GM12801 (cell line): Measurements from ENCODE around the gene HYCC2.

Source experiments
- TF ChIP-seq, protein P1 (sequence below): IDR thresholded peaks from one replicate; pipeline ENCODE4 v1.5.1; 2011; ENCODE audit warnings: control low read depth; ENCODE audit not compliant: insufficient read length; ENCODE audit errors: extremely low read depth

HYCC2 gene

GRCh38 chr2:201040867-201041628, 30.4 kb downstream of the HYCC2 start:
- TF ChIP-seq, protein P1, sequence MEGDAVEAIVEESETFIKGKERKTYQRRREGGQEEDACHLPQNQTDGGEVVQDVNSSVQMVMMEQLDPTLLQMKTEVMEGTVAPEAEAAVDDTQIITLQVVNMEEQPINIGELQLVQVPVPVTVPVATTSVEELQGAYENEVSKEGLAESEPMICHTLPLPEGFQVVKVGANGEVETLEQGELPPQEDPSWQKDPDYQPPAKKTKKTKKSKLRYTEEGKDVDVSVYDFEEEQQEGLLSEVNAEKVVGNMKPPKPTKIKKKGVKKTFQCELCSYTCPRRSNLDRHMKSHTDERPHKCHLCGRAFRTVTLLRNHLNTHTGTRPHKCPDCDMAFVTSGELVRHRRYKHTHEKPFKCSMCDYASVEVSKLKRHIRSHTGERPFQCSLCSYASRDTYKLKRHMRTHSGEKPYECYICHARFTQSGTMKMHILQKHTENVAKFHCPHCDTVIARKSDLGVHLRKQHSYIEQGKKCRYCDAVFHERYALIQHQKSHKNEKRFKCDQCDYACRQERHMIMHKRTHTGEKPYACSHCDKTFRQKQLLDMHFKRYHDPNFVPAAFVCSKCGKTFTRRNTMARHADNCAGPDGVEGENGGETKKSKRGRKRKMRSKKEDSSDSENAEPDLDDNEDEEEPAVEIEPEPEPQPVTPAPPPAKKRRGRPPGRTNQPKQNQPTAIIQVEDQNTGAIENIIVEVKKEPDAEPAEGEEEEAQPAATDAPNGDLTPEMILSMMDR, result no peak

DNA sequence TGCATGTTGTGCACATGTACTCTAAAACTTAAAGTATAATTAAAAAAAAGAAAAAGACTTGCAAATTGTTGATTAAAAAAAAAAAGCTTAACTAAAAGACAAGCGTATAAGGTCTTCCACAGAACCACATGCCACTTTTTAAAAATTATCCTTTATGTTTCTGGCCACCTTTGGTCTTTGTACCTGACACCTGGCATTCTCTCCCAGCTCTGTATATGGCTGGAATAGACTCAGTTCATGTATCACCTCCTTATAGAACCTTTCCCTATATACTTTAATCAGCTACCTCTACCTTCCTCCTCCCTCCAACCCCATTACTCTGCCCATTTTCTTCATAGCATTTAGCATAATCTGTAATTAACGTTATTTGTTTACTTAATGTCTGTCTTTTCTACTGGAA, 32.6 kb downstream of the HYCC2 start:
- TF ChIP-seq, protein P1, result no peak

GRCh38 chr2:201024518-201024917, 47.0 kb downstream of the HYCC2 start:
- TF ChIP-seq, protein P1, result no peak

GRCh38 chr2:201021914-201022313, 49.6 kb downstream of the HYCC2 start:
- TF ChIP-seq, protein P1, result no peak
